IMR-90 (cell line): ENCODE measurements around the gene NPDC1. TPM values are rescaled to one million over a fixed set of nuclear protein-coding genes. Genes with fewer than 3 reads are reported as not detected.

Source experiments
- ATAC-seq: fragments of 200-7000 bp; cut with Tn5 transposase; 2 replicates; pipeline ENCODE4 v1.9.1; 2020; ENCODE audit warnings: low read depth, mild to moderate bottlenecking, moderate library complexity
- BruUV-seq: library from RNA; stranded (reverse); fragments of 400-500 nt; replicated peaks from 2 replicates; lab custom pipeline; 2021; lab: Mats Ljungman, UMichigan
- CTCF ChIA-PET: fragments of 300-600 bp; formaldehyde crosslinking; extraction: SDS; loops from one replicate; lab custom pipeline; 2021; ENCODE audit warnings: antibody characterized with exemption; lab: Yijun Ruan, JAX
- POLR2A ChIA-PET: fragments of 300-600 bp; sonication (Branson Sonifier 250); formaldehyde crosslinking; loops from one replicate; lab custom pipeline; 2022; ENCODE audit warnings: antibody characterized with exemption; ENCODE audit not compliant: unreplicated experiment; lab: Charles Lee
- DNase-seq: peaks from one replicate; pipeline ENCODE4 v3.0.0; 2013
- H2AFZ ChIP-seq: replicated peaks from 2 replicates; pipeline ENCODE3; 2013; ENCODE audit warnings: low read length, mild to moderate bottlenecking; ENCODE audit not compliant: poor library complexity
- H2AK5ac ChIP-seq: 2 replicates; pipeline ENCODE4 v1.6.1; 2013; ENCODE audit warnings: low read depth, low read length, inconsistent platforms
- H2AK9ac ChIP-seq: replicated peaks from 2 replicates; pipeline ENCODE3; 2013; ENCODE audit warnings: mild to moderate bottlenecking, low read depth, low read length, moderate library complexity; ENCODE audit not compliant: poor library complexity
- H2BK120ac ChIP-seq: 2 replicates; pipeline ENCODE4 v1.6.1; 2013; ENCODE audit warnings: low read depth, low read length, inconsistent platforms
- H2BK15ac ChIP-seq: 3 replicates; pipeline ENCODE4 v1.6.1; 2013; ENCODE audit warnings: low read depth, low read length, inconsistent platforms
- H2BK20ac ChIP-seq: 2 replicates; pipeline ENCODE4 v1.6.1; 2013; ENCODE audit warnings: low read depth, mild to moderate bottlenecking, inconsistent platforms, low read length, moderate library complexity
- H2BK5ac ChIP-seq: 2 replicates; pipeline ENCODE4 v1.6.1; 2013; ENCODE audit warnings: mild to moderate bottlenecking, low read depth, low read length, inconsistent platforms; ENCODE audit not compliant: poor library complexity, severe bottlenecking
- H3K14ac ChIP-seq: replicated peaks from 2 replicates; pipeline ENCODE4 v1.6.1; 2013; ENCODE audit warnings: low read depth, low read length, inconsistent platforms
- H3K18ac ChIP-seq: 2 replicates; pipeline ENCODE4 v1.6.1; 2013; ENCODE audit warnings: low read depth, low read length, control low read depth
- H3K23ac ChIP-seq: 2 replicates; pipeline ENCODE4 v1.6.1; 2013; ENCODE audit warnings: low read depth, low read length, inconsistent platforms
- H3K27ac ChIP-seq: 2 replicates; pipeline ENCODE4 v1.5.1; 2013; ENCODE audit warnings: mild to moderate bottlenecking, control low read depth, low read length; ENCODE audit not compliant: insufficient read depth
- H3K27me3 ChIP-seq: 2 replicates; pipeline ENCODE4 v1.6.1; 2013; ENCODE audit warnings: low read length; ENCODE audit not compliant: control insufficient read depth, insufficient read depth
- H3K36me3 ChIP-seq: 2 replicates; pipeline ENCODE4 v1.6.1; 2013; ENCODE audit warnings: low read length, mixed read lengths; ENCODE audit not compliant: control insufficient read depth, insufficient read depth
- H3K4ac ChIP-seq: 2 replicates; pipeline ENCODE4 v1.6.1; 2013; ENCODE audit warnings: low read depth, low read length, inconsistent platforms
- H3K4me1 ChIP-seq: 2 replicates; pipeline ENCODE4 v1.6.1; 2013; ENCODE audit warnings: low read length, mixed read lengths; ENCODE audit not compliant: control insufficient read depth, insufficient read depth
- H3K4me2 ChIP-seq: 2 replicates; pipeline ENCODE4 v1.6.1; 2013; ENCODE audit warnings: low read depth, mild to moderate bottlenecking, control low read depth, low read length, moderate library complexity
- H3K4me3 ChIP-seq: 2 replicates; pipeline ENCODE4 v1.5.1; 2013; ENCODE audit warnings: low read depth, mild to moderate bottlenecking, control low read depth, low read length, moderate library complexity; ENCODE audit not compliant: insufficient read depth
- H3K56ac ChIP-seq: 2 replicates; pipeline ENCODE4 v1.6.1; 2013; ENCODE audit warnings: low read length, inconsistent platforms; ENCODE audit not compliant: insufficient read depth; ENCODE audit errors: extremely low read depth
- H3K79me1 ChIP-seq, 2 experiments: 2 replicates each; pipeline ENCODE4 v1.6.1; 2013; ENCODE audit warnings: low read length in 2 of 2, inconsistent platforms in 1 of 2, low read depth in 1 of 2
- H3K9ac ChIP-seq: 2 replicates; pipeline ENCODE4 v1.6.1; 2013; ENCODE audit warnings: low read depth, low read length, control low read depth
- H3K9me1 ChIP-seq: 2 replicates; pipeline ENCODE4 v1.6.1; 2013; ENCODE audit warnings: low read length, inconsistent platforms; ENCODE audit not compliant: insufficient read depth
- H3K9me3 ChIP-seq: 2 replicates; pipeline ENCODE4 v1.6.1; 2013; ENCODE audit warnings: low read length; ENCODE audit not compliant: control insufficient read depth, insufficient read depth
- H4K20me1 ChIP-seq: 2 replicates; pipeline ENCODE4 v1.6.1; 2013; ENCODE audit warnings: low read length, inconsistent platforms; ENCODE audit not compliant: insufficient read depth
- H4K5ac ChIP-seq: 2 replicates; pipeline ENCODE4 v1.6.1; 2013; ENCODE audit warnings: mild to moderate bottlenecking, low read depth, low read length, control low read depth
- H4K8ac ChIP-seq, 2 experiments: 2 replicates each; pipeline ENCODE4 v1.6.1; 2013; ENCODE audit warnings: low read depth in 2 of 2, low read length in 2 of 2, control low read depth in 1 of 2, inconsistent platforms in 1 of 2
- H4K91ac ChIP-seq: 2 replicates; pipeline ENCODE4 v1.6.1; 2013; ENCODE audit warnings: low read depth, low read length, inconsistent platforms; ENCODE audit not compliant: insufficient read depth
- BHLHE40 ChIP-seq: fragments of 150-350 bp; IDR thresholded peaks from 2 replicates; pipeline ENCODE4 v1.6.1; 2016; ENCODE audit warnings: mild to moderate bottlenecking, low read depth, low read length
- CHD1 ChIP-seq: IDR thresholded peaks from 2 replicates; pipeline ENCODE4 v1.6.1; 2012; ENCODE audit warnings: low read depth, low read length, improper control_type of control experiment
- ELK1 ChIP-seq: fragments of 150-350 bp; IDR thresholded peaks from 2 replicates; pipeline ENCODE4 v1.6.1; 2016; ENCODE audit warnings: low read depth, mild to moderate bottlenecking, low read length, moderate library complexity, borderline replicate concordance
- FOS ChIP-seq: fragments of 150-350 bp; IDR thresholded peaks from 2 replicates; pipeline ENCODE4 v1.6.1; 2016; ENCODE audit warnings: low read depth, low read length
- MAZ ChIP-seq: IDR thresholded peaks from 2 replicates; pipeline ENCODE4 v1.6.1; 2012; ENCODE audit warnings: low read depth, mild to moderate bottlenecking, low read length, improper control_type of control experiment, moderate library complexity, borderline replicate concordance
- MXI1 ChIP-seq: IDR thresholded peaks from 2 replicates; pipeline ENCODE4 v1.6.1; 2012; ENCODE audit warnings: low read depth, mild to moderate bottlenecking, low read length, moderate library complexity, borderline replicate concordance
- POLR2A ChIP-seq: IDR thresholded peaks from 2 replicates; pipeline ENCODE4 v1.6.1; 2012; ENCODE audit warnings: mild to moderate bottlenecking, low read depth, low read length
- RAD21 ChIP-seq: IDR thresholded peaks from 2 replicates; pipeline ENCODE4 v1.6.1; 2012; ENCODE audit warnings: low read length, improper control_type of control experiment
- RCOR1 ChIP-seq: IDR thresholded peaks from 2 replicates; pipeline ENCODE4 v1.6.1; 2012; ENCODE audit warnings: mild to moderate bottlenecking, low read length, improper control_type of control experiment; ENCODE audit not compliant: insufficient replicate concordance
- RFX5 ChIP-seq: IDR thresholded peaks from 2 replicates; pipeline ENCODE4 v1.8.0; 2012; ENCODE audit warnings: low read depth, mild to moderate bottlenecking, low read length, moderate library complexity
- USF2 ChIP-seq: fragments of 150-350 bp; IDR thresholded peaks from 2 replicates; pipeline ENCODE4 v1.6.1; 2017; ENCODE audit warnings: mild to moderate bottlenecking, antibody characterized with exemption, low read length, low read depth
- WGBS, 2 experiments: methylation state at CpG; one replicate each; pipeline versions ENCODE4 v1.1.5 to v1.1.7; 2013; ENCODE audit warnings: missing lambda C conversion rate in 2 of 2; ENCODE audit not compliant: insufficient read length in 1 of 2; ENCODE audit errors: extremely low coverage in 2 of 2; 5-methylcytosine and 5-hydroxymethylcytosine counted together
- dilution Hi-C: fragments of 300-500 bp; cut with HindIII; formaldehyde crosslinking; loops from one replicate; pipeline ENCODE4 v1.14.3; 2018; ENCODE audit warnings: low sequenced_read_pairs; ENCODE audit not compliant: unreplicated experiment
- in situ Hi-C: fragments of 300-500 bp; cut with MboI; formaldehyde crosslinking; loops from 3 replicates; pipeline ENCODE4 v1.14.3; 2019; ENCODE audit warnings: low sequenced_read_pairs, inconsistent platforms, mixed read lengths
- intact Hi-C: fragments of 100-400 bp; cut with micrococcal nuclease; formaldehyde crosslinking; loops from 2 replicates; pipeline ENCODE4 v1.10.0; 2022
- polyA plus RNA-seq, 3 experiments: library from polyadenylated mRNA; depleted of rRNA; stranded (reverse); fragments of >200 nt; gene quantifications; 2 replicates each; pipeline ENCODE4 v1.2.3, GENCODE V29; 2012; ENCODE audit warnings: low replicate concordance in 1 of 3
- total RNA-seq: library from RNA; depleted of rRNA; stranded (reverse); fragments of >200 nt; gene quantifications from 2 replicates; pipeline ENCODE4 v1.2.3, GENCODE V29; 2012

NPDC1 gene
- total and polyA plus RNA-seq, 2 of the 4 experiments (the other 2 are of a cell fraction) = 2.7 to 58.1 TPM

GRCh38 chr9:137064027-137064879 lies 18.3 kb upstream of the NPDC1 start (continued):
- TF ChIP-seq RAD21 (peak; percentile 67), CHD1 (no peak)

GRCh38 chr9:137063311-137064026 lies 17.5 kb upstream of the NPDC1 start:
- Histone ChIP-seq H3K18ac (no peak overlapping the region), H2BK120ac (no peak overlapping the region), H2BK5ac (no peak overlapping the region), H3K27ac (no peak overlapping the region), H2AK5ac (no peak overlapping the region), H2BK20ac (no peak overlapping the region), H3K23ac (no peak overlapping the region), H3K9me3 (no peaks in the 10 kb centered on the region), H3K56ac (no peak overlapping the region), H3K4ac (no peak overlapping the region), H3K4me3 (no peak overlapping the region), H4K20me1 (no peaks in the 10 kb centered on the region), H3K9ac (no peak overlapping the region), H2AFZ (peak overlapping the region; percentile 71), H3K4me2 (no peak overlapping the region), H2AK9ac (no peak overlapping the region), H4K5ac (no peak overlapping the region), H3K9me1 (no peaks in the 10 kb centered on the region), H3K27me3 (peaks cover 2% of the 10 kb centered on the region; the same call in 1 of the 2 replicates), H4K91ac (no peak overlapping the region), H3K79me1 (peaks cover 0 to 3% of the 10 kb centered on the region in 2 experiments; a peak in 2 of 4 replicates), H3K14ac (no peak overlapping the region), H3K36me3 (no peaks in the 10 kb centered on the region), H3K4me1 (no peaks in the 10 kb centered on the region), H2BK15ac (no peak overlapping the region), H4K8ac (no peak overlapping the region)
- WGBS, 2 experiments = 81% methylated on average over 15 of the region's 26 CpGs; no CpG with 5 or more reads in 1 of the 2 experiments
- dilution Hi-C loops (no loop called here), intact Hi-C loops (no loop called here), in situ Hi-C loops (no loop called here)
- ATAC-seq (no peak), DNase-seq (no peak)
- POLR2A ChIA-PET = no interaction called here
- CTCF ChIA-PET = interaction anchor here (0.7 to 1.9 kb wide), 7 partner anchors 8 to 126 kb away, joined by 3 to 17 read pairs (median 4); partner anchors contain the start of genes MAN1B1, NPDC1 and UAP1L1
- no TSS peak for BruUV-seq
- no peak for TF ChIP-seq RCOR1
- TF ChIP-seq ELK1 = no peak
- TF ChIP-seq BHLHE40 = no peak
- no peak for TF ChIP-seq USF2
- no peak for TF ChIP-seq FOS
- TF ChIP-seq MAZ = no peak
- TF ChIP-seq RFX5 = no peak
- no peak for TF ChIP-seq CHD1
- TF ChIP-seq POLR2A = no peak
- no peak for TF ChIP-seq MXI1
